ENCODE data around the gene TNFRSF19. TPM values are rescaled to one million over a fixed set of nuclear protein-coding genes. Genes with fewer than 3 reads are reported as not detected.

Gene TNFRSF19
- total and polyA plus RNA-seq, 2 of the 8 experiments (the other 6 are each of a cell fraction or from before 2014, with no cell fraction given), result 0.50 to 0.95 TPM

- no peaks in the 10 kb centered on the region for H3K36me3 ChIP-seq (ENCODE audit: control insufficient read depth in 2 of 4, insufficient read depth in 4 of 4, low read length in 3 of 4)
- H3K27me3 ChIP-seq (replicated peaks in 1 of 4; ENCODE audit: control insufficient read depth in 3 of 4, extremely low read depth in 1 of 4, insufficient read depth in 3 of 4, low read length in 3 of 4), result no peaks in the 10 kb centered on the region
- H2BK12ac ChIP-seq (ENCODE audit: low read depth, low read length), result no peak overlapping the region
- no peaks in the 10 kb centered on the region for H4K20me1 ChIP-seq (replicated peaks in 1 of 2; ENCODE audit: control insufficient read depth in 1 of 2, insufficient read depth in 2 of 2, low read length in 2 of 2)
- no peak overlapping the region for H3K14ac ChIP-seq (ENCODE audit: insufficient read length)
- no peak overlapping the region for H3K4ac ChIP-seq (replicated peaks; ENCODE audit: insufficient read length, low read depth, low read length)
- no peak overlapping the region for H2AK5ac ChIP-seq (ENCODE audit: low read depth, low read length)
- H3K27ac ChIP-seq (ENCODE audit: low read depth, low read length), result peak overlapping the region; percentile 64; the same call in 1 of the 2 replicates
- ChIA-PET CTCF (ENCODE audit: partially characterized antibody) (interaction anchor here (0.6 to 0.9 kb wide), 2 partner anchors 273 to 1540 kb away, joined by 3 read pairs; no protein-coding TSS in a partner anchor), POLR2A (ENCODE audit: partially characterized antibody) (interaction anchor here (1.5 kb wide), 1 partner anchor 9 kb away, joined by 4 read pairs; no protein-coding TSS in a partner anchor)
- no peak overlapping the region for H3K4me2 ChIP-seq (ENCODE audit: insufficient read depth in 1 of 2, low read depth in 2 of 2, low read length in 2 of 2)
- no peaks in the 10 kb centered on the region for H3K23me2 ChIP-seq (ENCODE audit: low read depth, low read length)
- no peak overlapping the region for H4K8ac ChIP-seq (ENCODE audit: extremely low read depth, insufficient read depth, low read length)
- H3K18ac ChIP-seq (ENCODE audit: extremely low read depth, low read length), result no peak overlapping the region
- no peaks in the 10 kb centered on the region for H3K79me2 ChIP-seq (ENCODE audit: control insufficient read depth in 1 of 2, insufficient read depth in 2 of 2, low read length in 2 of 2)
- DNase-seq (ENCODE audit: low read depth in 1 of 2, low spot score in 2 of 2) (no peak), FAIRE-seq (no peak)
- H3K56ac ChIP-seq (replicated peaks; ENCODE audit: insufficient read length, low read depth, low read length), result no peak overlapping the region
- peaks cover 8 to 9% of the 10 kb centered on the region in 2 experiments; a peak in 2 of 4 replicates for H3K9me3 ChIP-seq (ENCODE audit: insufficient read depth in 2 of 2, low read depth in 1 of 2, low read length in 1 of 2)
- no peak overlapping the region for H2BK120ac ChIP-seq (replicated peaks; ENCODE audit: low read depth, low read length)
- no peak overlapping the region for H3K9ac ChIP-seq (replicated peaks in 1 of 4; ENCODE audit: extremely low read depth in 1 of 4, low read depth in 3 of 4, low read length in 3 of 4)
- no peak overlapping the region for H2BK5ac ChIP-seq (ENCODE audit: low read depth, low read length)
- H2BK20ac ChIP-seq (ENCODE audit: low read length), result no peak overlapping the region
- peak overlapping the region in 1 of 4 experiments; percentile 15; a peak in 1 of 8 replicates for H3K4me3 ChIP-seq (ENCODE audit: extremely low read depth in 1 of 4, insufficient read depth in 2 of 4, low read depth in 3 of 4, low read length in 4 of 4)
- WGBS, 2 experiments (ENCODE audit: extremely low coverage in 1 of 2, insufficient coverage in 1 of 2, insufficient read length in 1 of 2, insufficient replicate concordance in 2 of 2, low coverage in 1 of 2, low lambda C conversion rate in 2 of 2, missing lambda C conversion rate in 1 of 2), result 58% methylated on average over 3 of the region's 3 CpGs; no CpG with 5 or more reads in 1 of the 2 experiments
- H4K5ac ChIP-seq (ENCODE audit: insufficient read length, low read depth, low read length), result no peak overlapping the region
- no peak overlapping the region for H3K23ac ChIP-seq (ENCODE audit: insufficient read length)
- H2AFZ ChIP-seq (ENCODE audit: low read length), result no peak overlapping the region
- H2BK15ac ChIP-seq (ENCODE audit: low read length), result no peak overlapping the region
- peaks cover 0 to 5% (median 1%) of the 10 kb centered on the region in 4 experiments; a peak in 2 of 7 replicates for H3K4me1 ChIP-seq (replicated peaks in 1 of 4; ENCODE audit: control insufficient read depth in 3 of 4, insufficient read depth in 4 of 4, low read length in 3 of 4)
- TF ChIP-seq ATF3 (IDR thresholded peaks at IDR 0.05; ENCODE audit: insufficient read depth, low read depth, low read length), result no peak
- no peak overlapping the region for H4K91ac ChIP-seq (replicated peaks; ENCODE audit: insufficient read length, low read length)
- no peaks in the 10 kb centered on the region for H3K79me1 ChIP-seq (ENCODE audit: low read depth, low read length)
These were observed 29.9 kb downstream of the TNFRSF19 start for GRCh38 chr13:23600100-23600499.
